ENCODE data around the gene PSMD8. TPM values are rescaled to one million over a fixed set of nuclear protein-coding genes. Genes with fewer than 3 reads are reported as not detected.

PSMD8 gene
- total RNA-seq, 1 donor from 2014 or later, result 123 TPM

GRCh38 chr19:38383184-38383583, 8.8 kb downstream of the PSMD8 start:
- Histone ChIP-seq H3K27ac (no peak overlapping the region), H3K27me3 (no peaks in the 10 kb centered on the region), H3K4me1 (peaks cover 20% of the 10 kb centered on the region), H3K36me3 (peaks cover 53% of the 10 kb centered on the region), H3K4me3 (no peak overlapping the region), H3K9me3 (no peaks in the 10 kb centered on the region)
- TF ChIP-seq CTCF (IDR thresholded peaks at IDR 0.05), result no peak
- no peak for DNase-seq
- intact Hi-C loops (cut with DNase I), result no loop called here
- ATAC-seq, result no peak

DNA sequence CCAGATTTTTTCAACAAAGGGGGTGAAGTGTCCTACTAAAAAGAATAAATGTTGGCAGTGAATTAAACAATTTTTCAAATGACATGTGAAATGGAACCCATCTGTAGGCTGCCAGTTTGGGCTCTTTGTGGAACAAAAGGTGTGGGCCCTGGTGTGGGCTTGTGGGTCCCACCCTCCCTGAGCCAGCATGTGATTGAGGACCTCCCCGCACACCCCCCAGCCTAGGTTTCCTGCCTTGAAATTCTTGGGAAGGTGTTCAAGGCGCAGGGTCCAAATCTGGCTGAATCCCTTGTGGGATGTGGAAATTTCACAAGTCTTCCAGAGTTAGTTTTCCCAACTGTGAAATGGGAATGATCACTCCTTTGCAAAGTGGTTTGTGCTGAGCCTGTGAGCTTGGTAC, 9.4 kb downstream of the PSMD8 start:
- H3K36me3 ChIP-seq, result peaks cover 52% of the 10 kb centered on the region

DNA sequence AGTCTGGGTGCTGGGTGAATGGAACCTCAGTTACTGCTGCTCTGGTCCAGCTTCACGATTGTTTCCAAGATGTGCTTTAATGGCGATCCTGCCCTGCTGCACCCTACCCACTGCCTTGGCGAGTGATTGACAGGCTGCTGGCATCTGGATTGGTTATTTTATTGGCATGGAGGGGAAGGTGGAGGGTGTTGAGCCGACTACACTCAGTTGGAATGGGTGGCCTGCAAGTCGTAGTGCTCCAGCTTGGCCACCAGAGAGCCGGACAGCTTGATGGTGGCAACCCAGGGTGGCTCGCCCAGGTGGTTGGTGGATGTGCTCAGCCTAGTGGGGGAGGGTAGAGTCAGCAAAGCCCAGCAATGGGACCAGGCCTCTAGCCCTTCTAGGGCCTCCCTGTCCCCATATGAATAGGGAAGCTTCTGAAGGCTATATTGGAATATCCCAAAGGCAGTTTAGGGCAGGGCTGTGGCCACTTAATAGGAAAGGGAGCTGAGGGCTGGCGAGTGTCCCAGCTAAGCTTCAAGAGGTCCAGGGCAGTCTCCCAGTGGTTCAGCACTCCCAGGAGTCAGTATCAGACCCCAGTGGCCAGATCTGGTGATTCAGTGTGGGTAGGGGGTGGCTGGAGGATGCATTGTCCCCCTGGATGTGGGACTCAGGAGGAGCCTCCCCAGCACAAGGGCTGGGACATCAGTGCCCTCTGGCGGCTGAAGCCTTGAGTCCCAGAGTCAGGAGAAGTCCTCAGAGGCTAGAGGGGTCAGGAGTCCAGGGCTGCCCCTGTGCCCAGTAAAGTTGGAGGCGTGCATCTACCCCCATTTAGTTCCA, 10.0 kb downstream of the PSMD8 start:
- Histone ChIP-seq H3K36me3 (peaks cover 46% of the 10 kb centered on the region), H3K27me3 (no peaks in the 10 kb centered on the region), H3K9me3 (no peaks in the 10 kb centered on the region), H3K27ac (no peak overlapping the region), H3K4me1 (peaks cover 25% of the 10 kb centered on the region), H3K4me3 (no peak overlapping the region)
- no peak for TF ChIP-seq CTCF (IDR thresholded peaks at IDR 0.05)
- DNase-seq (no peak), ATAC-seq (no peak)
- intact Hi-C loops (cut with DNase I), result no loop called here

More for the DNA sequence above, 9.4 kb downstream of the PSMD8 start:
- Histone ChIP-seq H3K27me3 (no peaks in the 10 kb centered on the region), H3K4me3 (no peak overlapping the region), H3K27ac (no peak overlapping the region), H3K4me1 (peaks cover 20% of the 10 kb centered on the region), H3K9me3 (no peaks in the 10 kb centered on the region)
- intact Hi-C loops (cut with DNase I), result no loop called here
- TF ChIP-seq CTCF (IDR thresholded peaks at IDR 0.05), result no peak
- ATAC-seq (no peak), DNase-seq (no peak)

GRCh38 chr19:38385057-38385803, 10.9 kb downstream of the PSMD8 start:
- DNase-seq (no peak), ATAC-seq (no peak)
- Histone ChIP-seq H3K9me3 (no peaks in the 10 kb centered on the region), H3K27ac (no peak overlapping the region), H3K4me1 (peaks cover 25% of the 10 kb centered on the region), H3K27me3 (no peaks in the 10 kb centered on the region), H3K4me3 (no peak overlapping the region), H3K36me3 (peaks cover 37% of the 10 kb centered on the region)
- TF ChIP-seq CTCF (IDR thresholded peaks at IDR 0.05), result no peak
- intact Hi-C loops (cut with DNase I), result no loop called here

- Histone ChIP-seq H3K27ac (no peak overlapping the region), H3K4me3 (no peak overlapping the region), H3K4me1 (peaks cover 25% of the 10 kb centered on the region), H3K9me3 (no peaks in the 10 kb centered on the region), H3K36me3 (peaks cover 33% of the 10 kb centered on the region), H3K27me3 (no peaks in the 10 kb centered on the region)
- no peak for TF ChIP-seq CTCF (IDR thresholded peaks at IDR 0.05)
- no peak for DNase-seq
- intact Hi-C loops (cut with DNase I), result no loop called here
- ATAC-seq, result no peak
Measured at GRCh38 chr19:38385804-38386257, 11.5 kb downstream of the PSMD8 start.

Measured in upper lobe of right lung (tissue), 1 donor.